Progenitor cell of endocrine pancreas (in vitro differentiated cells): ENCODE data around the gene LTBP2. TPM values are rescaled to one million over a fixed set of nuclear protein-coding genes. Genes with fewer than 3 reads are reported as not detected.

Experiments used
- DNase-seq: peaks from one replicate; pipeline ENCODE4 v3.0.0; 2021; ENCODE audit warnings: low spot score; ENCODE audit not compliant: unreplicated experiment
- H3K27ac Mint-ChIP-seq: 2 replicates; pipeline ENCODE4 v1.8.0; 2021; ENCODE audit warnings: mild to moderate bottlenecking, moderate library complexity, mixed read lengths
- H3K27me3 Mint-ChIP-seq: 2 replicates; pipeline ENCODE4 v1.8.0; 2021; ENCODE audit warnings: mixed read lengths
- H3K36me3 Mint-ChIP-seq: 2 replicates; pipeline ENCODE4 v1.8.0; 2022; ENCODE audit warnings: mixed read lengths; ENCODE audit not compliant: insufficient read depth
- H3K4me1 Mint-ChIP-seq: 2 replicates; pipeline ENCODE4 v1.8.0; 2021; ENCODE audit warnings: low read depth, mixed read lengths
- H3K4me3 Mint-ChIP-seq: 2 replicates; pipeline ENCODE4 v1.8.0; 2021; ENCODE audit warnings: low read depth, mild to moderate bottlenecking, moderate library complexity, mixed read lengths
- H3K9me3 Mint-ChIP-seq: 2 replicates; pipeline ENCODE4 v1.8.0; 2021; ENCODE audit warnings: low read depth, mixed read lengths
- total RNA-seq: library from RNA; stranded (reverse); gene quantifications from 2 replicates; pipeline ENCODE4 v1.2.1, GENCODE V29; 2021
- TF ChIP-seq, protein P1 (sequence below): fragments of 200-600 bp; sonication (generic); IDR thresholded peaks from one replicate; pipeline ENCODE4 v1.5.0; 2021; ENCODE audit warnings: antibody characterized with exemption, mild to moderate bottlenecking; ENCODE audit not compliant: unreplicated experiment

Gene LTBP2
- total RNA-seq, 1 donor from 2014 or later, result 0.79 TPM

DNA sequence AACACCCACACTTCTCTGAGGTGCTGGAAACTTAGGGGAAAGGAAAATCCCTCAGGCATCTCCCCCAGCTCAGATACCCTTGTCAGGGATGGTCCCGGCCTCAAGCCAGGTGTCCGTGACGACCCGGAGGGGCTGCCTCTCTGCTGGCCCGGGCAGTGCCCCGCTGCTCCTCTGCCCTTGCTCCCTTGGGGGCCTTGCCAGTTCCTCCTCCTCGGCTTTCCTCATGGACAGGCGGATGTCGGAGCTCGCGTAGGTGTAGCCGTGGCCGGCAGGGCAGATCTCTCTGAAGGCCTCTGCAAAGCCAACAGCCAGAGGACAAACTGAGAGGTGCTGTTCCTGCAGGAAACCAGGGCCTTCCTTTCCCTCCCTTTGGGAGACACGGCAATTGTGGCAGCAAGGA, 83.6 kb downstream of the LTBP2 start:
- no peak for DNase-seq
- Mint-ChIP-seq H3K9me3 (no peaks in the 10 kb centered on the region), H3K4me1 (no peaks in the 10 kb centered on the region), H3K36me3 (no peaks in the 10 kb centered on the region), H3K27ac (no peak overlapping the region), H3K27me3 (peaks cover 6% of the 10 kb centered on the region), H3K4me3 (no peak overlapping the region)
- TF ChIP-seq, protein P1, sequence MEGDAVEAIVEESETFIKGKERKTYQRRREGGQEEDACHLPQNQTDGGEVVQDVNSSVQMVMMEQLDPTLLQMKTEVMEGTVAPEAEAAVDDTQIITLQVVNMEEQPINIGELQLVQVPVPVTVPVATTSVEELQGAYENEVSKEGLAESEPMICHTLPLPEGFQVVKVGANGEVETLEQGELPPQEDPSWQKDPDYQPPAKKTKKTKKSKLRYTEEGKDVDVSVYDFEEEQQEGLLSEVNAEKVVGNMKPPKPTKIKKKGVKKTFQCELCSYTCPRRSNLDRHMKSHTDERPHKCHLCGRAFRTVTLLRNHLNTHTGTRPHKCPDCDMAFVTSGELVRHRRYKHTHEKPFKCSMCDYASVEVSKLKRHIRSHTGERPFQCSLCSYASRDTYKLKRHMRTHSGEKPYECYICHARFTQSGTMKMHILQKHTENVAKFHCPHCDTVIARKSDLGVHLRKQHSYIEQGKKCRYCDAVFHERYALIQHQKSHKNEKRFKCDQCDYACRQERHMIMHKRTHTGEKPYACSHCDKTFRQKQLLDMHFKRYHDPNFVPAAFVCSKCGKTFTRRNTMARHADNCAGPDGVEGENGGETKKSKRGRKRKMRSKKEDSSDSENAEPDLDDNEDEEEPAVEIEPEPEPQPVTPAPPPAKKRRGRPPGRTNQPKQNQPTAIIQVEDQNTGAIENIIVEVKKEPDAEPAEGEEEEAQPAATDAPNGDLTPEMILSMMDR, result no peak

DNA sequence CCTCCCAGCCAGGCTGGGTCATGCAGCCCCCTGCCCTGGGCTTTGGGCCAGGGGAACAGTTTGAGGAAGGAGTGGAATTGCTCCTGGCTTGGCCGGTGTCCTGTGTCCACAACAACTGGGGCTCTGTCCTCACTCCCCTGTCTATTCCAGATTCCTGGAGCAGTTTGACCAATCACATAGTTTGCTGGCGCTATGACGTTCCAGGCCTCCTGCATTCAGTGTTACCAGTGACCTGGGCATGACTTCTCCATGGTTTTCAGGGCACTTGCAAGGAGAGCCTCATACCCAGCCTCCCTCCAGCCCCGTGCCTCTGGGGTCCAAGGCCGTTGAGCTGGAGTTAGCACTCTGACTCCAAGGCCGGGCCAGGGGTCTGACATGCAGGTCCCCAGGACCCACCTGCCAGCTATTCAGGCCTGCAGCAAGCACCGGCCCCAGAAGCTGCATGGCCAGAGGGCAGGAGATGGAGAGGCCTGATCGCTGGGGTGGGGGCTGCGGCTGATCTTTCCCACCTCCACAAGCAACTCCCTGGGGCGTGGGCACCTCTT, 84.2 kb downstream of the LTBP2 start:
- Mint-ChIP-seq H3K27me3 (peaks cover 6% of the 10 kb centered on the region), H3K4me1 (no peaks in the 10 kb centered on the region), H3K9me3 (no peaks in the 10 kb centered on the region), H3K4me3 (no peak overlapping the region), H3K27ac (no peak overlapping the region), H3K36me3 (no peaks in the 10 kb centered on the region)
- DNase-seq, result no peak
- TF ChIP-seq, protein P1, result no peak

DNA sequence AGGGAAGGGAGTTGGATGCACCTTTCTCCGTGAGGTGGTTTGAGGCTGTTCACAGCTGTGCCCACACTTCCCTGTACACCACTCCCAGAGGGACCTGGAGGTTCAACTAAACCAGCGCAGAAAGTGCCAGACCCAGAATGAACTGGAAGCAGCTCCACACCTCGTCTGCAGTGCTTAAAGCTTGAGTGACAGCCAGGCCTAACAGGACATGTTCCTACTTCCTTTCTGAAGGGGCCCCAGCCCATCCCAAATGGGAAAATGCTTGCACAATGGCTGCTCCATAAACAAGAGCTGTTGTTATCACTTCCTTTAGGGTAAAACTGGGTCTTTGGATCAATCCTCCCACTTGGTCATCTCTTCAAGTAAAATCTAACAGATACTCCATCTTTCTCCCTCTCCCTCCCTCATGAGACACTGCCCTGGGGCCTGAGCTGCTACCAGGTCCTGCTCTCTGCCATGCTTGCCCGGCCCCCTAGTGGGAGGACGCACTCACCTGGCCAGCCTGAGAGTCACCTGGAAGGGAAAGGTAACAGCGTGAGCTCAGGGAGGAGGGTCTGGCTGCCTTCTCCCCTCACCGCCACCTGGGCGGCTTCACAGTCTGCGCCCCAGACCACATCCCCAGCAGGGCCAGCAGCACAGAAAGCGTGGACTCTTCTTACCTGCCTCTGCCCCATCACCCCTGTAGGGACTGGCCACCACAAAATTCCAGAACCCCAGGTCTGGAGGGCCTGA, 85.0 kb downstream of the LTBP2 start:
- no peak overlapping the region for H3K4me3 Mint-ChIP-seq
- peak overlapping the region; percentile 59 for H3K27ac Mint-ChIP-seq
- peaks cover 6% of the 10 kb centered on the region for H3K27me3 Mint-ChIP-seq
- no peaks in the 10 kb centered on the region for H3K9me3 Mint-ChIP-seq
- TF ChIP-seq, protein P1, result peak; percentile 43
- no peaks in the 10 kb centered on the region for H3K4me1 Mint-ChIP-seq
- H3K36me3 Mint-ChIP-seq, result no peaks in the 10 kb centered on the region
- no peak for DNase-seq

DNA sequence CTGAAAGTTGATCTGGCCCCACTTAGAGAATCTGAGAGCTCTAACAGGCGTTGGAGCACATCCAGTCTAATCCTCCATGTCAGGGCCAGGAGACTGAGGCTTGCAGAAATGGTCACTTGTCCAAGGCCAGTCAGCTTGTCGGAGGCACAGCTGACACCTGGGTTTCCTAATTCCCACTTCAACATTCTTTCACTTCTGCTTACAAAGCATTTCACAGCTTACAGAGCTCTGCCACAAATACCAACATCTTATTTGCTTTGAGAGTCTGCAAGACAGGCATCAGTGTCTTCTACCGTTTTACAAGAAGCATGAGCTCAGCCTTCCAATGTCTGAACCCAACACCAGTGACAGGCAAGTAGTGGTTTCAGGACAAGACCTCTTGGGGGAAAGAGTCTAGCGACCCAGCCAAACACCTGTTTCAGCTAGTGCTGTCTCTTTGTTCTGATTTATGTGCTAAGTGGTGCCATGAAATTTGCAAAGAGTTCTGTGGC, 86.6 kb downstream of the LTBP2 start:
- no peak for DNase-seq
- H3K36me3 Mint-ChIP-seq, result no peaks in the 10 kb centered on the region
- peaks cover 6% of the 10 kb centered on the region for H3K27me3 Mint-ChIP-seq
- H3K27ac Mint-ChIP-seq, result peak overlapping the region; percentile 49
- no peaks in the 10 kb centered on the region for H3K4me1 Mint-ChIP-seq
- no peak overlapping the region for H3K4me3 Mint-ChIP-seq
- no peaks in the 10 kb centered on the region for H3K9me3 Mint-ChIP-seq
- TF ChIP-seq, protein P1, result no peak

DNA sequence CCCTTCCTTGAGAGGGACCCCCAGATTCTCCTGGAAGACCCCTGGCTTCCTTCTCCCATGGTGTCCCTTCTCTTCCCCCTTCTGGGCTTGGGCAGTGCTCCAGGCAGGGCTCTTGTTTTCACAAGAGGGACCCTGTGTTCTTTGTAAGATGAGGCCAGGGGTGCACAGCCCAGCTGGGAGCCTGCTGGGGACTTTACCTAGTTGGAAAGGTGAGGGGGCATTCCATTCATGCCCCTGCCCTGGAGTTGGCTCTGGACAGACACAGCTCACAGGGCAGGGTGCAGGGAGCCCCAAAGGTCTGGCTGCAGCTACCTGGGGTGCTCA, 87.3 kb downstream of the LTBP2 start:
- Mint-ChIP-seq H3K27me3 (peaks cover 6% of the 10 kb centered on the region), H3K36me3 (no peaks in the 10 kb centered on the region), H3K4me1 (no peaks in the 10 kb centered on the region), H3K4me3 (no peak overlapping the region), H3K27ac (no peak overlapping the region), H3K9me3 (no peaks in the 10 kb centered on the region)
- no peak for DNase-seq
- TF ChIP-seq, protein P1, result no peak
